NCI-H2196 treated with DMSO at 0.1 percent for 48 hours (cell line): ENCODE data around the gene AGAP1.

Experiments used
- DNase-seq: peaks from one replicate; lab custom pipeline; 2025; ENCODE audit not compliant: unreplicated experiment; lab: John Stamatoyannopoulos, UW

AGAP1 gene

GRCh38 chr2:235677937-235678336 is 184.1 kb downstream of the AGAP1 start:
- DNase-seq: no peak

DNA sequence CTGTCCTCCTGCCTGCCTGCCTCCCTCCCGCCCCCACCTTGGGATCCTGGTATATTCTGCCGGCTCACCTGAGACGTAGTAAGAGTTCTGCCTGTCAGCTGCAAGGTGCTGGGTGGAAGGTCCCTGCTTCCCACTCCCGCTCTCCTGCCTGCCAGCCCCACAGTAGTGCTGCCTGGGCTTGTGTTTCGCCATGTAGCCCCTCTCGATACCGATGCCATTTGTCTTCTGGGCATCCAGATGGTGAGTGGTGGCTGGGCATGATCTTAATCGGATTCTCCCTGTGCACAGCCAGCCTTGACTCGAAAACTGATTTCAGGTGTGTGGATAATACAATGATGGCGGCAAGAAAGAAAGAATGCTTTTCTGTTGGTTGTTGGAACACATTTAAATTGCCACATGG is 184.9 kb downstream of the AGAP1 start:
- DNase-seq: no peak

- DNase-seq: no peak
These were observed 185.6 kb downstream of the AGAP1 start for GRCh38 chr2:235679471-235679870.

- DNase-seq: no peak
These were observed 191.3 kb downstream of the AGAP1 start for GRCh38 chr2:235685024-235685721.

GRCh38 chr2:235688511-235689426 is 194.9 kb downstream of the AGAP1 start:
- DNase-seq: no peak

GRCh38 chr2:235689427-235689853 is 195.6 kb downstream of the AGAP1 start:
- no peak for DNase-seq

DNA sequence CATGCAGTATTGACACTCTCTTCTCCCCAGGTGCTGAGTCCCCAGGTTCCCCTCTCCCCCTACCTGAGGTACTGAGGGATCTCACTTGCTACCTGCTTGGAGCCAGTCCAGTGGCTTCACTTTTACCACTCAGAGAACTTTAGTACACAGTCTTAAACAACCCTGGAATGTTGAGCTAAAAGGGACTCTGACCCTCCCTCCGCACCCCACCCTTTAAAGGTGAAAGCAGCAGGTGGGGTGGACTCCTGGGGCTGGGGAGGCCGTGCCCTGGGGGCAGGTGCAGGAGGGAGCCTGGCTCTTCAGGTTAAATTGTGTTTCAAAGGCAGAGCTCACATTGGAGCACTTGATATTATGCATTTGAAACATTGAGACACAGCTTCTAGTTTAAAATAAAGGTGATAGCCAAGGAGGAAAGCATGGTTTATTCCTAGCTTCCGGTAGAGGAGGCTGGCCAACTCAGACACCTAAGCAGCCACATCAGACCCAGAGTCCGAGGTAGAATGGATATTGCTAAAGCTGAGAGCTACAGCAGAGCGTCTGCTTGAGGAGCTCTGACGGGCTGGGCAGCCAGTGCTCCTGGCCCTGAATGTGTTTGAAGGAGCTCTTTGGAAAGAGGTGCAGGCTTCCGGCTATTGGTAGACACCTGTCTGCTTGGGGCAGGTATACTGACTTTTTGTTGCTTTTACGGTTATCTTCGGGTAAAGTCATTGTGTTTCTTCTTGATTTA is 196.4 kb downstream of the AGAP1 start:
- no peak for DNase-seq

- DNase-seq: no peak
These were observed 197.1 kb downstream of the AGAP1 start for GRCh38 chr2:235690809-235691450.

DNA sequence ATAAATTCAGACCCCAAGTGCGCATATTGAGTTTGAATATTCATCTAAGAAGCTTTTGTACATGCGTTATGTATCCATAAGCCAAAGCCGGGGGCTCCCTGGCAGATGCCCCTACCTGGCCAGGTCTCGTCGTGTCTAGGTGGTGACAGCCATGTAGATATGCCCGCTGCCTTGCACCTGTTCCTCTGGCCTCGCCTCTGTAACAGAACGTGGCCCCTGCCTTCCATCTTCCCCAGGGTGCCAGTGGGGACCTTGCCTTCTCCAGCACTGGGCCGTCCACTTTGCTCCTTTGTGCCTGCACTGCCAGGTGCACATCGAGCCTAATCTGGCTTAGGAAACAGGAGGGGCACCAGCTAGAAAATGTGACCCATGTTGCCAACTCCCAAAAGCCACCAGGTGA is 198.2 kb downstream of the AGAP1 start:
- no peak for DNase-seq

DNA sequence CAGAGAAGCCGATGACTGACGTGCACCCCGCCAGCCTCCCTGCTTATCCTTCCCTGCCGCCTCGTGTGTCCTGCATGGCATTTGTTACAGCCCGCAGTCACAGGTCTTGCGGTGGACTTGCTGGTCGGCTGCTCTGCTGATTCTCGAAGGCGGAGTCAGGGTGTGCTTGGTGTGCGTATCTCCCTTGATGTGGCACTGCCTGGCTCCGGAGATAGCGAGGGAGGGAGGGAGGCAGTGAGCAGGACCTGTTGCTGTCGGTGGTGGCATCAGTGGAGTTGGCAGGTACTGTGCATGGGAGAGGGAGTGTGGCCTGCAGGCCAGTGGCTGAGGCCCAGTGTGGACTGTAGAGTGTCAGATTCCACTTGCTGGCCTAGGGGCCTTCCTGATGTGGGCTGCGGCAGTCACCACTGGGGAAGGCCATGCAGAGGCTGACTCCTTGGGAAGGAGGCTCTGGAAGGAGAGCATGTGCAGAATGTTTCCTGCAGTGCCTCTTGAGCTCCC is 198.9 kb downstream of the AGAP1 start:
- no peak for DNase-seq

DNA sequence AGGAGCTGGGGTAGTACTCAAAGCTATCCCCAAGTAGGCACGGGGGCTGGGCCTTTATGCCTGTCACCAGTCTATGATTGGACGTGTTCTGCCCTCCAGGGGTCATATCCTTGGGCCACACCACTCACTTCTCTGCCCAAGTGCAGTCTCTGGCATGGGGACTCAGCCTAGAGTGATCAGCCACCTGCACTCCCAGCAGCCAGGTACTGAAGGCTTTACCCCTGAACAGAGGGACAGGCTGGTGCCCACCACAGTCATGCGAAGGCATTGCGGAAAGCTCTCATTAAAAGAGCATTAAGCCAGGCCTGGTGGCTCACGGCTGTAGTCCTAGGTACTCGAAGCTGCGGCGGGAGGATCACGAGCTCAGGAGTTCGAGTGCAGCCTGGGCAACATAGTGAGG is 199.4 kb downstream of the AGAP1 start:
- DNase-seq: no peak

DNA sequence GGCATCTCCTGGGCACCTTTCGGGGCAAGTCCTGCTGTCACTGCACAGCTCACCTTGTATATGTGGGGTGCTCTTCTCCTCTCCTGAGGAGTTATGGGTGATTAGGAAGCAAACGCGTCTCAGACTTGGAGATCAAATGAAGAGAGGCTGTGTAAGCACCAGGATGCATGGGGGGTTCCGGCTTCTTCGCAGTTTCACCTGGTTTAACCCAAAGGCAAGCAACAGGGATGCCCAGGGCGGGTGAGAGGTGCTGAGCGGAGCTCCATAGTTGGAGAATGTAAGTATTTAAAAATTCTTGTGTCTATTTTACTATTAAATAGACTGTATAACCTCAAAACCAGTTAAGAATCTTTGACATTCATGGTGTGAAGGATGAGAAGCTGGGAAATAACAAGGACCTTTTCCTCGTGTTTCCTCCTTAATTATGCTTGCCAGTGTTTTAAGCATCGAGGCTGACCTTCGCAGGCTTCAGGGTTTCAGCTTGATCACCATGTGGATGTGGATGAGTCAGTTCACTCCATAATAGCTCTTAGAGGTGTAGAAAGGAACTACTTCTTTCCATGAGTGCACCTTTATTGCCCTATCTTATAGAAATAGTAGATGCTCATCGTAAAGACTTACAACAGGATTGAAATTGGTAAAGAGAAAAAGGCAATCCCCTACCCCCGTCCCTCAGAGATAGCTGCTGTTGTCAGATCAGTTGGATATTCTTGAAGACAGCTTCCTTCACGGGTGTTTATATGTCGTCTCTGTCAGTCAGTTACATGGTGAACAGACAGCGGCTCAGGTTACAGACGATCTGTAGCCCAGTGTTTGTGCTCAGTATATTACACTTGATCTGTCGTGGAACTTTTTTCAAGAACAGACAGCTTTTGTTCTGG is 201.1 kb downstream of the AGAP1 start:
- DNase-seq: no peak

DNA sequence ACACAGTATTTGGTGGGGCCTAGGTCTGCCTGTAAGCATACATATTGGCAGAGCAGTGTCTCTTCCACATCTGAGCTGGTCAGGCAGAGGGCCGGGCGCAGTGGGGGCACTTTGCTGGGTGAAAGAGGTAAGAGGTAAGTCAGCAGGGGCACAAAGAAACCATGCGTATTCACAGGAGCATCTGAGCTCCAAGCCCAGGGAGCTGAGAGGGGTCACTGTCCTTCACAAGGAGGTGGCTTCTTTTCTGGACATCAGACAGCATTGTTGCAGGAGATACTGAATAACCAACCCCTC is 201.7 kb downstream of the AGAP1 start:
- no peak for DNase-seq

DNA sequence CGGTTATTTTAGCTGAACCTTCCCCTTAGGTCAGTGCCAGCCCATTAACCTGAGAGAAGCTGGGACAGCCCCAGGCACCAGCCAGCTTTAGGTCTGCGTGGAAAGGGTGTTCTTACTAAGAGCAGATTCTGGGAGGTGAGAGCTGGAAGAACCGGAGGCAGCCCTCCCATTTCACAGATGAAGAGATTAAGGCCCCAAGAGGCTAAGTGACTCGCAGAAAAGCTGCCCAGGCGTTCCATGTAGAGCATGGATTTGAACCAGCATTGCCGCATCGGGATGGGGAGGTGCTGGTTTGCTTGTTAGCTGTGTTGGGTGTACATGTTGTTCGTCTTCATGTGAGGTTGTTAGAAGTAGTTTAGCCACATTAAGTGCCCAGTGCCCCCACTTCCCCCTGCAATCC is 203.2 kb downstream of the AGAP1 start:
- no peak for DNase-seq

DNA sequence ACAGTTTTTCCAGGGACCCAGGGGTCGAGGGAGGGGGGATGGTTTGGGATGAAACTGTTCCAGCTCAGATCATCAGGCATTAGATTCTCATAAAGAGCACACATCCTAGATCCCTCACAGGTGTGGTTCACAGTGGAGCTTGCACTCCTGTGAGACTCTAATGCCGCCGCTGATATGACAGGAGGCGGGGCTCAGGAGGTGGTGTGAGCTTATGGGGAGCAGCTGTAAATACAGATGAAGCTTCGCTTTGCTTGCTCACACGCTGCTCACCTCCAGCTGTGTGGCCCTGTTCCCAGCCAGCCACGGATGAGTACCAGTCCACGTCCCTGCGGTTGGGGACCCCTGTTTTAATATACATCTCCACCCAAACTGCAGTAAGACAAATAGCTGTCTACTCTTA is 204.2 kb downstream of the AGAP1 start:
- no peak for DNase-seq

- no peak for DNase-seq
These were observed 204.6 kb downstream of the AGAP1 start for GRCh38 chr2:235698491-235698890.

- DNase-seq: no peak
These were observed 205.7 kb downstream of the AGAP1 start for GRCh38 chr2:235699576-235699975.

DNA sequence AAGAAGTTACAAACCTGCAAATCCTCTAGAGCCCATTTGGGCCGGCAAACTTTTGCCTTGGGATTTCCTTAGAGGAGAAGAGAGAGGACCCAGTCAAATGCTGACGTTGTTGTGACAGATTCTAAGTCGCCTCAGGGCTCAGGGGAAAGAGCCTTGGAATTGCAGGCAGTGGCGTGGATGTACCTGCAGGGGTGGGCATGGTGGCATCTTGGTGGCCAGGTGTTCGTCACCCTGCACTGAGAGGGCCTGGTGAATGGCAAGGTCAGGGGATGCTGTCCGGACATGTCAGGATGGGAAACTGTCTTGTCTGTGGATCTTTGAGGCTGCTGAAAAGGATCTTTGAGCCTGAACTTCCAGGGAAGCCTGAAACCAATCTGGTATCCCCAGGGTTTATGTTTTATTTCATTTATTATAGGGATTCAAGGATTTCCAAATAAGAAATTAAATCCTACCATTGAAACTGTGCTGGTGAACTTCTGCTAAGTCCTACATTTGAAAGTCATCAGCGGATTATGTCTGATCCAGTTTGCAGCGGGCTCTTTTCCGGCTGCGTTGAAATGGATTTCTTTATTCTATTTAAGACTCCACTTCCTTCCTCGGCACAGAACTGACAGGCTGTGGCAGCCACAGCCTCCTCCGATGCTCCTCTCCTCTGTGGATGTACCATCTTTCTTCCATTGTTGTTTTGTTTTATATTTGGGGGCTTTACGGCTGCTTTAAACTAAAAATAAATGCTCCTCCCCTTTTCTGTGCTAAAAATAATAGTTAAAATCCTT is 207.6 kb downstream of the AGAP1 start:
- no peak for DNase-seq

DNA sequence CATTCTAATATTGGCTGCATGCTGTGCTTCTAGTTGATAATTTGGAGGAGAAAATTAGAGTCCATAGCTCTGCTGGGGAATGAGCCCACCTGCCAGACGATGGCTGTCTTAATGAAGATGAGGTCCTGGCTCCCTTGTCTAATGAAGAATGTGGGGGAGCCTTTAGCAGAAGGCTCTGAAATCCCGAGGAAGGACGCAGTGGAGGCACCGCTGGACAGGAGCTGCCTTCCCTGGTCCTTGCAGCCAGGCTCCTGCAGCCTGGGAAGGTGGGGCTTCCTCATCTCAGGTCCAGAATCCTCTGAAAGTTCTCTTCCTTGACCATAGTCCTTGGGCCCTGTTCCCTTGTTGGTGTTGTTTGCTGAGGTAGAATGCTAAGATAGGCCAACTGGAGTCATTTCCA is 208.3 kb downstream of the AGAP1 start:
- no peak for DNase-seq
